Upper lobe of left lung (tissue), 6 donors: Measurements from ENCODE around the gene SEC16A. TPM values are rescaled to one million over a fixed set of nuclear protein-coding genes. Genes with fewer than 3 reads are reported as not detected.

Source experiments
- ATAC-seq, 2 donors: fragments of 200-7000 bp; cut with Tn5 transposase; one replicate each; pipeline ENCODE4 v1.9.1; 2022; ENCODE audit warnings: mild to moderate bottlenecking in 2 of 2, moderate library complexity in 2 of 2; ENCODE audit not compliant: low FRiP score in 2 of 2
- DNase-seq, 2 donors: peaks; one replicate each; pipeline ENCODE4 v3.0.0-alpha.2; 2019 to 2020
- H3K27ac ChIP-seq, 4 donors: fragments of 200-600 bp; sonication (generic); one replicate each; pipeline ENCODE4 v1.5.1; 2016 to 2019
- H3K27me3 ChIP-seq, 4 donors: fragments of 200-600 bp; sonication (generic); one replicate each; pipeline ENCODE4 v1.5.1; 2017 to 2019
- H3K36me3 ChIP-seq, 4 donors: fragments of 200-600 bp; sonication (generic); one replicate each; pipeline ENCODE4 v1.5.1; 2016 to 2019
- H3K4me1 ChIP-seq, 4 donors: fragments of 200-600 bp; sonication (generic); one replicate each; pipeline ENCODE4 v1.5.1; 2018 to 2019
- H3K4me3 ChIP-seq, 4 donors: fragments of 200-600 bp; sonication (generic); one replicate each; pipeline ENCODE4 v1.5.1; 2017 to 2019; ENCODE audit warnings: mild to moderate bottlenecking in 2 of 4, moderate library complexity in 1 of 4
- H3K9me3 ChIP-seq, 4 donors: fragments of 200-600 bp; sonication (generic); one replicate each; pipeline ENCODE4 v1.5.1; 2018 to 2019
- CTCF ChIP-seq, 6 experiments: fragments of 450-650 bp in 4 of 6; fragments of 200-600 bp in 2 of 6; sonication (generic) in 2 of 6; IDR thresholded peaks; one replicate each; pipeline ENCODE4 v1.5.1; 2016 to 2019; ENCODE audit warnings: antibody characterized with exemption in 6 of 6
- EP300 ChIP-seq, 4 donors: sonication (generic); formaldehyde crosslinking; IDR thresholded peaks; one replicate each; pipeline ENCODE4 v1.5.1; 2017; ENCODE audit warnings: antibody characterized with exemption in 4 of 4, control low read depth in 2 of 4
- POLR2A ChIP-seq, 4 donors: fragments of 450-650 bp; IDR thresholded peaks; one replicate each; pipeline ENCODE4 v1.5.1; 2016 to 2017; ENCODE audit warnings: antibody characterized with exemption in 4 of 4, mild to moderate bottlenecking in 2 of 4
- POLR2AphosphoS5 ChIP-seq, 2 donors: sonication (generic); formaldehyde crosslinking; IDR thresholded peaks; one replicate each; pipeline ENCODE4 v1.5.1; 2017; ENCODE audit warnings: antibody characterized with exemption in 2 of 2
- WGBS, 2 donors: methylation state at CpG; one replicate each; pipeline ENCODE4 v1.1.5; 2017 to 2018; 5-methylcytosine and 5-hydroxymethylcytosine counted together
- total RNA-seq, 6 donors: library from RNA; depleted of rRNA in 4 of 6; stranded (reverse); fragments of >200 nt in 4 of 6; gene quantifications; one replicate each; pipeline versions ENCODE4 v1.1.0 to v1.2.1, GENCODE V29; 2016 to 2021
- donor health status: DM: no; HTN: no; CAD: no; lungs with moderate emphysema.
- donor health status: DM: no; HTN: yes; CAD: no; lungs with severe emphysema.

The SEC16A gene
- total RNA-seq, 6 donors from 2014 or later, result 64.1 to 89.1 (median 72.1) TPM

GRCh38 chr9:136517012-136517743 is 34.3 kb upstream of the SEC16A start:
- WGBS, 2 donors, result 78 to 88% methylated on average over 8 to 26 of the region's 37 CpGs
- ATAC-seq (no peak), DNase-seq (no peak)
- H3K36me3 ChIP-seq, result peaks cover 40 to 92% (median 75%) of the 10 kb centered on the region in 4 donors
- TF ChIP-seq POLR2A (IDR thresholded peaks at IDR 0.05), result no peak
- no peak for TF ChIP-seq POLR2AphosphoS5 (IDR thresholded peaks at IDR 0.05)
- no peak for TF ChIP-seq CTCF (IDR thresholded peaks at IDR 0.05)
- no peak for TF ChIP-seq EP300 (IDR thresholded peaks at IDR 0.05)
- no peak overlapping the region for H3K4me3 ChIP-seq
- H3K27me3 ChIP-seq, result no peaks in the 10 kb centered on the region
- peak overlapping the region in 3 of 4 donors; percentile 13 to 85 (median 30) for H3K27ac ChIP-seq
- peaks cover 36 to 71% (median 55%) of the 10 kb centered on the region in 4 donors for H3K4me1 ChIP-seq
- H3K9me3 ChIP-seq, result no peaks in the 10 kb centered on the region

DNA sequence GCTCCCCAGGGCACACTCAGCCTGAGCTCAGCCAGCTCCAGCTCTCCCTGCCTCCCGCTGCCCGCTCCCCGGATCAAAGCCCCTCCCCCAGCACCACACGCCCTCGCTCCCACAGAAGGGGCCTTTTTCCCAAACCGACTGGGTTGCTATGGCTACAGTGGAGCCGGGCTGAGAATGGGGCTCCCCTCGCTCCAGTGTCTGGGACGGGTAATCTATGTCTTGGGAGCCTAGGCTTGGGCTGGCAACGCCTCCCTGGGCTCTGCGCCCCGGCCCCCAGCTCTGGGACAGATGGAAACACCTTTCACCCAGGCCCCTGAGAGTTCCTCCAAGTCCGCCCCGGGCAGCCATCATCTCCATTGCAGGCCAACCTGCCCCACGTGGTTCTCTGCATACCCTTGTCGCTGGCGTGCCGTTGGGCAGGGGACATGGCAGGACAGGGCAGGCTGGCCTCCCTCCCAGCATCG is 33.4 kb upstream of the SEC16A start:
- H3K9me3 ChIP-seq, result no peaks in the 10 kb centered on the region
- H3K36me3 ChIP-seq, result peaks cover 46 to 94% (median 83%) of the 10 kb centered on the region in 4 donors
- H3K4me1 ChIP-seq, result peaks cover 29 to 69% (median 50%) of the 10 kb centered on the region in 4 donors
- ATAC-seq (no peak), DNase-seq (peak in 1 of 2 donors; percentile 72)
- peak overlapping the region in 3 of 4 donors; percentile 13 to 85 (median 30) for H3K27ac ChIP-seq
- 82 to 85% methylated on average over 5 to 19 of the region's 19 CpGs for WGBS, 2 donors
- H3K27me3 ChIP-seq, result no peaks in the 10 kb centered on the region
- TF ChIP-seq EP300 (IDR thresholded peaks at IDR 0.05) (no peak), POLR2AphosphoS5 (IDR thresholded peaks at IDR 0.05) (no peak), POLR2A (IDR thresholded peaks at IDR 0.05) (no peak), CTCF (IDR thresholded peaks at IDR 0.05) (no peak)
- H3K4me3 ChIP-seq, result no peak overlapping the region

GRCh38 chr9:136515276-136515675 is 32.4 kb upstream of the SEC16A start:
- Histone ChIP-seq H3K27ac (peak overlapping the region in 3 of 4 donors; percentile 52 to 95 (median 88)), H3K4me1 (peaks cover 29 to 69% (median 50%) of the 10 kb centered on the region in 4 donors), H3K27me3 (no peaks in the 10 kb centered on the region), H3K9me3 (no peaks in the 10 kb centered on the region), H3K36me3 (peaks cover 53 to 96% (median 91%) of the 10 kb centered on the region in 4 donors), H3K4me3 (no peak overlapping the region)
- WGBS, 2 donors, result 98 to 100% methylated on average over 1 to 8 of the region's 28 CpGs
- DNase-seq, result peak in 1 of 2 donors; percentile 82
- no peak for ATAC-seq
- TF ChIP-seq POLR2A (IDR thresholded peaks at IDR 0.05) (no peak), EP300 (IDR thresholded peaks at IDR 0.05) (no peak), POLR2AphosphoS5 (IDR thresholded peaks at IDR 0.05) (no peak), CTCF (IDR thresholded peaks at IDR 0.05) (no peak)

DNA sequence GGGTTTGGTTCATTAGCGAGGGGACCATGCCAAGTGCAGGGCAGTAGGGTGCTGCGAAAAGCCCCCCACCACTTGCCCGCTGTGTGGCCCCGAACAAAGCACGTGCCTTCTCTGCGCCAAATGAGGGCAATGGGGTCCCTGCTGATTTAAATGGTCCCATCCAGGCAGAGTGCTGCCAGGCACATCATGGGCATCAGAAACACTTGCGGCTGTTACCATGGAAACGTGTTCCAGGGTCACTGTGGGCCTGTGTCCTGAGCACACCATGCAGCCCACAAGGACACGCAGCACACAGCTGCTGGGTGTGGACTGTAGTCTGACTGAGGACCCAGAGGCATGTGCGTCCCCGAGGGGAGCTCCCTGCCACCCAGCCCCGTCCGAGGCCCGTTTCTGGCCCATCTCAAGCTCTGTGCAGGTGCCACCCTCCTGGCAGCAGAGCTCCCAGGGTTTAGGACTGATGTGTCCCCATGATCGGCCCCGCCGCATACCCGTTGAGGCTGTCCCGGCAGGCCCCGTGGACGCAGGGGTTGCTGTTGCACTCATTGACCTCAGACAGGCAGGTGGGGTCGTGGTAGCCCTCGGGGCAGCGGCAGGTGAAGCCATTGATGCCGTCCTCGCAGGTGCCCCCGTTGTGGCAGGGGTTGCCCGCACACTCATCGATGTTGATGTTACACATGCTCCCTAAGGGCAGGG is 31.3 kb upstream of the SEC16A start:
- ATAC-seq, result no peak
- Histone ChIP-seq H3K27me3 (no peaks in the 10 kb centered on the region), H3K4me1 (peaks cover 21 to 67% (median 47%) of the 10 kb centered on the region in 4 donors), H3K27ac (peak overlapping the region; percentile 52 to 95 (median 88)), H3K36me3 (peaks cover 55 to 100% (median 100%) of the 10 kb centered on the region in 4 donors), H3K9me3 (no peaks in the 10 kb centered on the region), H3K4me3 (no peak overlapping the region)
- TF ChIP-seq EP300 (IDR thresholded peaks at IDR 0.05) (no peak), POLR2AphosphoS5 (IDR thresholded peaks at IDR 0.05) (no peak), CTCF (IDR thresholded peaks at IDR 0.05) (no peak), POLR2A (IDR thresholded peaks at IDR 0.05) (no peak)
- DNase-seq, result peak in 1 of 2 donors; percentile 79
- WGBS, 2 donors, result 88 to 98% methylated on average over 6 to 22 of the region's 29 CpGs
